Stimulated activated naive CD8-positive, alpha-beta T cell treated with anti-CD3 and anti-CD28 coated beads, Interleukin-15, Interleukin-2, amounts not matched to agents 100 ng/mL and 50 ng/mL, for 24 hours (primary cell): Measurements from ENCODE around the gene PPP1R10.

Experiments used
- H3K27ac Mint-ChIP-seq: one replicate; pipeline ENCODE4 v1.8.0; 2021; ENCODE audit warnings: mild to moderate bottlenecking, mixed read lengths
- H3K27me3 Mint-ChIP-seq: one replicate; pipeline ENCODE4 v1.8.0; 2021; ENCODE audit warnings: mixed read lengths
- H3K36me3 Mint-ChIP-seq: one replicate; pipeline ENCODE4 v1.8.0; 2021; ENCODE audit warnings: low read depth, mixed read lengths
- H3K4me1 Mint-ChIP-seq: one replicate; pipeline ENCODE4 v1.8.0; 2021; ENCODE audit warnings: low read depth, mixed read lengths
- H3K4me3 Mint-ChIP-seq: one replicate; pipeline ENCODE4 v1.8.0; 2021; ENCODE audit warnings: mild to moderate bottlenecking, mixed read lengths
- H3K9me3 Mint-ChIP-seq: one replicate; pipeline ENCODE4 v1.8.0; 2021; ENCODE audit warnings: mixed read lengths

Gene PPP1R10

DNA sequence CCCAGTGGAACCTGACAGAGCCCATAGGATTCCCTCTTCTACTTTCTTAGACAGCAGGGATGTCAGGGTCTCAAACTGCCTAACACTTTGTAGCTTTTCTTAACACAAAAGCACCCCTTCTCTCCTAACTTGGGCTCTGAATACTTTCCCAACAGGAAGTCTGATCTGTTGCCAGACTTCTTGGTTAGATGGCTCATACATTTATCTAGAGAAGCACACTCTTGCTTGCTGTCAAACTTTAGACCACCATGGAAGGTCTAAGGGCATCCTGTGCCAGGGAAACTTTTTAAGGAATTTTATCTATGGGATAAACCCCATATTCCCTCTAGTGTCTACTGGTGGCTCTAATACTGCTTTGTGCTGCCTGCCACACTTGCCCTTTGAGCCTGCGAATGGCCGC lies 26.6 kb upstream of the PPP1R10 start:
- Mint-ChIP-seq H3K27ac (no peak overlapping the region), H3K36me3 (peaks cover 39% of the 10 kb centered on the region), H3K27me3 (no peaks in the 10 kb centered on the region)

GRCh38 chr6:30641048-30641447 lies 24.0 kb upstream of the PPP1R10 start:
- Mint-ChIP-seq H3K9me3 (no peaks in the 10 kb centered on the region), H3K4me1 (peaks cover 27% of the 10 kb centered on the region), H3K4me3 (no peak overlapping the region), H3K27ac (peak overlapping the region; percentile 50), H3K36me3 (peaks cover 38% of the 10 kb centered on the region), H3K27me3 (no peaks in the 10 kb centered on the region)

More for the DNA sequence above, 26.6 kb upstream of the PPP1R10 start:
- Mint-ChIP-seq H3K4me3 (no peak overlapping the region), H3K9me3 (no peaks in the 10 kb centered on the region), H3K4me1 (peaks cover 41% of the 10 kb centered on the region)

DNA sequence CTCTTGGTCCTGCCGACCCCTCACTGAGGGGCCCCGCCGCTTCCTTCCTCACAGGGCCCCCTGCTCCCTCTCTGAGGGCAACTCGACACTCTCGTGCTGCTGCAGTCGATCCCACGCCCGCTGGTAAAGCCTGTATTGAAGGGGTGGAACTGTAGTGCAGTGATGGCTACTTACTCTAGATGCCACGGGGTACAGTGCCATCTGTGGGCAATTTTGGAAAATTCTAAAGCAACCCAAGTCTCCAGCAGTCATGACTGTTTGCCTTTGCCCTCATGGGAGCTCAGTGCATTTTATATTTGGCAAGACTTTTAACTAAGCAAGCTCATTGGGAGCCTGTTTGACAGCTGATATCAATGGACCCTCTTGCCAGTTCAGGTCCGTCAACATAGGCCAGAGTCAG lies 23.4 kb upstream of the PPP1R10 start:
- Mint-ChIP-seq H3K9me3 (no peaks in the 10 kb centered on the region), H3K27me3 (no peaks in the 10 kb centered on the region), H3K4me1 (peaks cover 22% of the 10 kb centered on the region), H3K4me3 (no peak overlapping the region), H3K36me3 (peaks cover 39% of the 10 kb centered on the region), H3K27ac (no peak overlapping the region)

- peaks cover 36% of the 10 kb centered on the region for H3K36me3 Mint-ChIP-seq
- H3K27me3 Mint-ChIP-seq: no peaks in the 10 kb centered on the region
- H3K9me3 Mint-ChIP-seq: no peaks in the 10 kb centered on the region
- no peak overlapping the region for H3K4me3 Mint-ChIP-seq
- H3K27ac Mint-ChIP-seq: no peak overlapping the region
- peaks cover 9% of the 10 kb centered on the region for H3K4me1 Mint-ChIP-seq
Observed at GRCh38 chr6:30635834-30636233, 18.8 kb upstream of the PPP1R10 start.

DNA sequence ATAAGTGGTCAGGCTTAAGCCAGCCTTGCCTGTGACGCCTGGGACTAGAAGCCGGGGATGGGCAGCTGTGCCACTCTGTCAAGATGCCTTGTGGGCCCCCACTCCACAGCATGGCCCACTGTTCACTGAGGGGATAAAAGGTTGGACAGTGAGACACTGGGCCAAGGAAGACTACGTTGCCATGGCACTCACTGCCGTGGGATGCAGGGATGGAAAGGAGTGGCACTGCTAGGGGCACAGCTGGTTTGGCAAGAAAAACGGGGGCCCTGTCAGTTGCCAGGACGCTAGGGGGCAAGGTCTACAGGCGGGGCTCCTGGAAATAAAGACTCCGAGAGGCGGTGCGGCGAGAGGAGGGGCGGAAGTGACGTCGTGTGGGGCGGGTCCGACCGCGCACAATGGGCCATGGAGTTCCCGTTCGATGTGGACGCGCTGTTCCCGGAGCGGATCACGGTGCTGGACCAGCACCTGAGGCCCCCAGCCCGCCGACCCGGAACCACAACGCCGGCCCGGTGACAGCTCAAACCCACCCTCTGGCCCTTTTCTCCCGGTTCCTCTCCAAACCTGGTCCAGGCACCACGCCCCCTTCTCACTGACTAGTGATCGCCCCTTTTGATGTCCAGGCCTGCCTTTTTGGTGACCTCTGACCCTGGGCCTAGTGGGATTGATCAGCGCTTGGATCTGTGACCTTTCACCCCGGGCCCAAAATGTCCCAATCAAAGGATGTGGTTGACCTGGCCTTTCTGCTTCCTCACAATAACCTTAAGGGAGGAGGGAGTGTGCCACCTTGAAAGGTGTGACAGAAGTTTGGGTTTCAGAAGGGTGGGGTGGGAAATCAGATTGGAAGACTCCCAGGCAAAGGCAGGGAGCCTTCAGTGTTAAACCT lies 9.7 kb upstream of the PPP1R10 start, which contains the start of gene ATAT1:
Gene ATAT1 (plus strand): TSS at position 391 of the 883 bp plus-strand sequence.
- no peaks in the 10 kb centered on the region for H3K9me3 Mint-ChIP-seq
- no peaks in the 10 kb centered on the region for H3K27me3 Mint-ChIP-seq
- peak within 1 kb of the TSS; percentile 90 for H3K4me3 Mint-ChIP-seq
- H3K4me1 Mint-ChIP-seq: peaks cover 22% of the 10 kb centered on the region
- peak within 1 kb of the TSS; percentile 88 for H3K27ac Mint-ChIP-seq
- H3K36me3 Mint-ChIP-seq: peaks cover 53% of the 10 kb centered on the region

- Mint-ChIP-seq H3K36me3 (peaks cover 51% of the 10 kb centered on the region), H3K9me3 (no peaks in the 10 kb centered on the region), H3K27me3 (no peaks in the 10 kb centered on the region), H3K4me3 (no peak overlapping the region), H3K27ac (no peak overlapping the region), H3K4me1 (peaks cover 22% of the 10 kb centered on the region)
Observed at GRCh38 chr6:30625511-30625910, 8.5 kb upstream of the PPP1R10 start.

GRCh38 chr6:30619561-30619960 lies 2.5 kb upstream of the PPP1R10 start:
- no peaks in the 10 kb centered on the region for H3K9me3 Mint-ChIP-seq
- H3K4me1 Mint-ChIP-seq: peaks cover 34% of the 10 kb centered on the region
- H3K27me3 Mint-ChIP-seq: peaks cover 3% of the 10 kb centered on the region
- H3K27ac Mint-ChIP-seq: peak overlapping the region; percentile 99
- peak overlapping the region; percentile 96 for H3K4me3 Mint-ChIP-seq
- peaks cover 68% of the 10 kb centered on the region for H3K36me3 Mint-ChIP-seq

DNA sequence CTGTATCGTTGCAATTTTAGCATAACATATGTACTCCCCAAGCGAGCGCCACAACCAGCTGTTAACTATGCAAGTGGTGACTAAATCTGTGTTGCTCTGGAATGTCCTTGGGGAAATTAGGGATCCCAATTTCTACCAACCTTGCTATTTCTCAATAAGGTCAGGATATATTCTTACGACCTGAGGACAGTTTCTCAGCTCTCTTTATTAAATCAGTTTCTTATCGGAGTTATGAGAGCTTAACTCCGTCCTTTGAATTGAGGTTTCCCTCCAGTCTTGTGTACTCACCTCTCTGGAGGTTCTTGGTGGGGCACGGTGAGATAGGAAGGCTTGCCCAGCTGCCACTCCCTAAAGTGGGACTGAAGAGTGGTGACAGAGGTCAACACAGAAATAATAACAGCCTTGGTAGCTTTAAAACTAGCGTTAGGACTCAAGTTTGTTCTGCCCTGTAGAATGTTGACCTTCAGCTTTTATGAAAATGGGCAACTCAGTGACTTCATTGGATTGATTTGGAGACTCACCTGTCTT lies 1.3 kb upstream of the PPP1R10 start:
- peak overlapping the region; percentile 96 for H3K4me3 Mint-ChIP-seq
- peaks cover 46% of the 10 kb centered on the region for H3K4me1 Mint-ChIP-seq
- no peaks in the 10 kb centered on the region for H3K9me3 Mint-ChIP-seq
- peaks cover 75% of the 10 kb centered on the region for H3K36me3 Mint-ChIP-seq
- peaks cover 3% of the 10 kb centered on the region for H3K27me3 Mint-ChIP-seq
- peak overlapping the region; percentile 99 for H3K27ac Mint-ChIP-seq

DNA sequence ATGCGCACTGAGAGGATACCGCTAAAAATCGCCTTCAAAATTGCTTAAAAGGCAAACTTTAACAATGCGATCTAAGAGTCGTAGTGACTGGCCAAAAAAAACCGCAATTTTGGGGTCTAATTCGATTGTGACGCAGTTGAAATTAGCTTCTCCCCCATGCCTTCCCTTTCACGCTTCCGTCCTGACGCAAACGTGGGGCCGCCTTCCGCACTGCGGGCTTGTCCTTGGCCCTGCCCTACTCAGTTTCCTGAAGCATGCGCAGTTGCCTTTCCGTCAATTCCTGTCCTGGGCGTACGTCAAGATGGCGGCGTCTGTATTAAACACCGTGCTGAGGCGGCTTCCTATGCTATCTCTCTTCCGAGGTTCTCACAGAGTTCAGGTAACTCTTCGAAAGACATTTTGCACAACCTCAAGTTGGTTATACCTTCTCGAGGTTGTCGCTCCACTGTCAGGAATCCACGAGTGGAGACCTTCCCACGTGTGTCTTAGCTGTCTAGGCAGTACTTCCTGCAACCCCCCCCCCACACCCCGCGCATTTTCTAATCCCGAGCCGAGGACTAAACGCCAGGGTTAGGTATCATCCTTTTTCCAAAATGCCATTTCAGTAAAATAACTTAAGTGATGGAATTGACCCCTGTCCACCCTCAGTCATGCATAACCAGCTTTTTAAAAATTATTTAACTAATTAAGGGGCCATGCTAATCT lies 674 bp upstream of the PPP1R10 start, which contains the start of gene MRPS18B:
Gene MRPS18B (plus strand): TSS at position 276 of the 705 bp plus-strand sequence. CDS start 26 bp downstream, at position 302.
- peak within 1 kb of the TSS; percentile 99 for H3K27ac Mint-ChIP-seq
- H3K4me3 Mint-ChIP-seq: peak within 1 kb of the TSS; percentile 96
- no peaks in the 10 kb centered on the region for H3K9me3 Mint-ChIP-seq
- peaks cover 75% of the 10 kb centered on the region for H3K36me3 Mint-ChIP-seq
- H3K4me1 Mint-ChIP-seq: peaks cover 52% of the 10 kb centered on the region
- peaks cover 3% of the 10 kb centered on the region for H3K27me3 Mint-ChIP-seq

DNA sequence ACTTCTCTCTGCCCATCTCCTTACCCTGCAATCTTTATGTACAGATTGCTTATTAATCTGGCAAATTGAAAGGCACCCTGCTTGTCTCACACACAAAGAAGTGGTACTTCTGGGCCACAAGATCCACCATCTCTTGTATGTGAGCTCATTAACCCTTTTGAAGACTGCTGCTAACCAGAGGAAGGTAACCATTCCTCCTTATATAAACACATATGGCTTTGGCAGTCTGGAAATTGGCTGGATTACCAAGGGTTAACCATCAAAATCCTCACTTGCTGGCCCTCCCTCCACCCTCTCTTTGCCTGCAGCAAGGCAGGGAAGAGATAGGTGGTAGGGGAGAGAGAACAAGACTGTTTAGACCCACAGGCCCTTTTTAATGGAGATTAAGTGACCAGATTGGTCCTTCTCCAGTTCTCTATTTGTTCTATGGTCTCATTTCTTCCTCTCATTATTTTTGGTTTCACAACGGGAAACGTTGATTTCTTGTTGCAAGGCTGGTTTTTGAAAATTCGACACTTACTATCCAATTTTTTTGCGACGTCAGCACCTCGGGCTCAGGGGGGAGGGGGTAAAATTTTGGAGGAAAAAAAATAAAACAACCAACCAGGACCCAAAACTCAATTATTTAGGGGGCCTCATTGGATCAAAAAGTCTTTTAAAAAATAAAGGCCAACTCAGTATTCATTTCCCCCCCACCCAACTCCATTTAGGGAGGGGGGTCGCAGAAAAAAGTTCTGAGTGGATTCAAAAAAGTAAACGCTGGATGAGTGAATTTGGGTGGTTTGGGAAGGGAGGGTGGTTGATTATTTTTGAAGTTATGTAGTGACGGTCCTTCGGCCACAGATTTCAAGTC lies 859 bp downstream of the PPP1R10 start:
- peaks cover 3% of the 10 kb centered on the region for H3K27me3 Mint-ChIP-seq
- H3K4me1 Mint-ChIP-seq: peaks cover 67% of the 10 kb centered on the region
- H3K9me3 Mint-ChIP-seq: no peaks in the 10 kb centered on the region
- H3K4me3 Mint-ChIP-seq: peak overlapping the region; percentile 96
- H3K27ac Mint-ChIP-seq: peak overlapping the region; percentile 99
- H3K36me3 Mint-ChIP-seq: peaks cover 77% of the 10 kb centered on the region

- Mint-ChIP-seq H3K9me3 (no peaks in the 10 kb centered on the region), H3K27me3 (peaks cover 3% of the 10 kb centered on the region), H3K4me1 (peaks cover 75% of the 10 kb centered on the region), H3K27ac (peak overlapping the region; percentile 99), H3K4me3 (peak overlapping the region; percentile 96), H3K36me3 (peaks cover 84% of the 10 kb centered on the region)
Observed at GRCh38 chr6:30615219-30615957, 1.7 kb downstream of the PPP1R10 start.

- H3K36me3 Mint-ChIP-seq: peaks cover 88% of the 10 kb centered on the region
- H3K4me1 Mint-ChIP-seq: peaks cover 79% of the 10 kb centered on the region
- peak overlapping the region; percentile 96 for H3K4me3 Mint-ChIP-seq
- peak overlapping the region; percentile 99 for H3K27ac Mint-ChIP-seq
- peaks cover 3% of the 10 kb centered on the region for H3K27me3 Mint-ChIP-seq
- no peaks in the 10 kb centered on the region for H3K9me3 Mint-ChIP-seq
Observed at GRCh38 chr6:30614843-30615218, 2.2 kb downstream of the PPP1R10 start.

DNA sequence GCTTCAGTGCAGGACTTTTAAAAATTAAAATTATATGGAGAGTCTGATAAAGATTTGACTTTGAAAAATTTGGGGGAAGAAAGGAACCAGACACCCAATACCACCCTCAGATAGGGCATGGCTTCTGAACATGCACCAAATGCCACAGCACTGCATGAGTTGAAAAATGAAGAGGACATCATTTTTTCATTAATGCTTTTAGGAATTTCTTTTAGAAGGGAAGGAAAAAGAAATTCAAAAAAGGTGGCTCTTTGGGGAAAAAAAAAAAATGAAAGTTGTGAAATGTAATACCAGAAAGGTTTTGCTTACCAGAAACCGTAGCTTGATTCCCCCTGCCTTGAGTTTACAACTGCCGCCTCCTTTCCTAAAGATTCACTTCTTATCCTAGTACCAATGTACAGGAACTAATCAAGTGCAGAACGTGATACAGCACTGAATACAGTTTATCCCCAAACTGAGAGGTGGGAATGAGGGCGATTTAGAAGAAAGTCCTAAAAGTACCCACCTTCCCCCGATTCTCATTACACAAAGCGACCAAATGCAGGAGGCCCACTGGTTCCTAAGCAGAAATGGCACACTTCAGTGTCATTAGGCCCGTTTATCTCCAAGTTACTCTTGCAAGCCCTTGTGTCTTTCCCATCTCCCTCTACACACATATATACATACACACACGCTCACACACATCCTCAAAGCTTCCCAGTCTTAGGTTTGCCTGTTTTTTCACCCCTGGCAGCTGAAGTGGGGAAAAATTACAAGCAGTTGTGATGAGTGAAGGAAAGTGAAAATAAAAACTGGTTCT lies 2.8 kb downstream of the PPP1R10 start:
- Mint-ChIP-seq H3K36me3 (peaks cover 88% of the 10 kb centered on the region), H3K27me3 (peaks cover 3% of the 10 kb centered on the region), H3K9me3 (no peaks in the 10 kb centered on the region), H3K4me1 (peaks cover 79% of the 10 kb centered on the region), H3K4me3 (peak overlapping the region; percentile 96), H3K27ac (peak overlapping the region; percentile 99)
